Mesothelial cell of epicardium (in vitro differentiated cells): ENCODE results near the gene FNTB. TPM values are rescaled to one million over a fixed set of nuclear protein-coding genes. Genes with fewer than 3 reads are reported as not detected.

Experiments used
- DNase-seq, 2 experiments: peaks; one replicate each; pipeline ENCODE4 v3.0.0; 2021; ENCODE audit warnings: low spot score in 2 of 2; ENCODE audit not compliant: unreplicated experiment in 2 of 2
- H3K27ac Mint-ChIP-seq: 2 replicates; pipeline ENCODE4 v1.8.0; 2021; ENCODE audit warnings: mixed read lengths
- H3K27me3 Mint-ChIP-seq: 2 replicates; pipeline ENCODE4 v1.8.0; 2021; ENCODE audit warnings: low read depth, mixed read lengths
- H3K36me3 Mint-ChIP-seq: 2 replicates; pipeline ENCODE4 v1.8.0; 2021; ENCODE audit warnings: mixed read lengths
- H3K4me1 Mint-ChIP-seq: 2 replicates; pipeline ENCODE4 v1.8.0; 2021; ENCODE audit warnings: mixed read lengths
- H3K4me3 Mint-ChIP-seq: 2 replicates; pipeline ENCODE4 v1.8.0; 2021; ENCODE audit warnings: mild to moderate bottlenecking, moderate library complexity, mixed read lengths
- H3K9me3 Mint-ChIP-seq: 2 replicates; pipeline ENCODE4 v1.8.0; 2021; ENCODE audit warnings: mixed read lengths
- CTCF ChIP-seq: fragments of 200-600 bp; sonication (generic); IDR thresholded peaks from one replicate; pipeline ENCODE4 v1.5.0; 2021; ENCODE audit warnings: antibody characterized with exemption; ENCODE audit not compliant: unreplicated experiment
- total RNA-seq: library from RNA; stranded (reverse); gene quantifications from 3 replicates; pipeline ENCODE4 v1.2.1, GENCODE V29; 2021

Gene FNTB
- total RNA-seq, 1 donor from 2014 or later = 45.7 TPM

- peaks cover 3% of the 10 kb centered on the region for H3K4me1 Mint-ChIP-seq
Measured at GRCh38 chr14:64960762-64961276, 25.9 kb upstream of the FNTB start.

GRCh38 chr14:64963611-64964010 lies 23.1 kb upstream of the FNTB start:
- H3K4me1 Mint-ChIP-seq = peaks cover 15% of the 10 kb centered on the region
- no peaks in the 10 kb centered on the region for H3K27me3 Mint-ChIP-seq
- H3K9me3 Mint-ChIP-seq = no peaks in the 10 kb centered on the region
- no peak for TF ChIP-seq CTCF
- H3K36me3 Mint-ChIP-seq = peaks cover 3% of the 10 kb centered on the region
- no peak for DNase-seq
- no peak overlapping the region for H3K27ac Mint-ChIP-seq
- no peak overlapping the region for H3K4me3 Mint-ChIP-seq

More at GRCh38 chr14:64960762-64961276, 25.9 kb upstream of the FNTB start:
- DNase-seq = no peak
- H3K27ac Mint-ChIP-seq = no peak overlapping the region
- H3K36me3 Mint-ChIP-seq = peaks cover 7% of the 10 kb centered on the region
- H3K9me3 Mint-ChIP-seq = no peaks in the 10 kb centered on the region
- TF ChIP-seq CTCF = no peak
- no peak overlapping the region for H3K4me3 Mint-ChIP-seq
- no peaks in the 10 kb centered on the region for H3K27me3 Mint-ChIP-seq

GRCh38 chr14:64965356-64966000 lies 21.2 kb upstream of the FNTB start:
- no peak overlapping the region for H3K4me3 Mint-ChIP-seq
- no peak for DNase-seq
- no peak for TF ChIP-seq CTCF
- no peaks in the 10 kb centered on the region for H3K9me3 Mint-ChIP-seq
- H3K4me1 Mint-ChIP-seq = peaks cover 20% of the 10 kb centered on the region
- no peaks in the 10 kb centered on the region for H3K27me3 Mint-ChIP-seq
- H3K27ac Mint-ChIP-seq = no peak overlapping the region
- H3K36me3 Mint-ChIP-seq = peaks cover 3% of the 10 kb centered on the region

- Mint-ChIP-seq H3K4me3 (no peak overlapping the region), H3K36me3 (peaks cover 3% of the 10 kb centered on the region), H3K9me3 (no peaks in the 10 kb centered on the region), H3K27ac (peak overlapping the region; percentile 83), H3K4me1 (peaks cover 30% of the 10 kb centered on the region), H3K27me3 (no peaks in the 10 kb centered on the region)
- TF ChIP-seq CTCF = no peak
- DNase-seq = no peak
Measured at GRCh38 chr14:64966976-64967375, 19.7 kb upstream of the FNTB start.

- H3K4me1 Mint-ChIP-seq = peaks cover 30% of the 10 kb centered on the region
- no peaks in the 10 kb centered on the region for H3K27me3 Mint-ChIP-seq
- H3K9me3 Mint-ChIP-seq = no peaks in the 10 kb centered on the region
- TF ChIP-seq CTCF = no peak
- H3K4me3 Mint-ChIP-seq = no peak overlapping the region
- DNase-seq = no peak
- no peak overlapping the region for H3K27ac Mint-ChIP-seq
- H3K36me3 Mint-ChIP-seq = peaks cover 3% of the 10 kb centered on the region
Measured at GRCh38 chr14:64968167-64968566, 18.5 kb upstream of the FNTB start.
